DMS79 (cell line): Measurements from ENCODE around the gene SSBP2.

Experiments used
- DNase-seq: peaks from one replicate; lab custom pipeline; 2025; lab: John Stamatoyannopoulos, UW

SSBP2 gene

GRCh38 chr5:81590498-81591384 lies 160.2 kb downstream of the SSBP2 start:
- no peak for DNase-seq

- no peak for DNase-seq
Measured at GRCh38 chr5:81579262-81579924, 171.5 kb downstream of the SSBP2 start.

DNA sequence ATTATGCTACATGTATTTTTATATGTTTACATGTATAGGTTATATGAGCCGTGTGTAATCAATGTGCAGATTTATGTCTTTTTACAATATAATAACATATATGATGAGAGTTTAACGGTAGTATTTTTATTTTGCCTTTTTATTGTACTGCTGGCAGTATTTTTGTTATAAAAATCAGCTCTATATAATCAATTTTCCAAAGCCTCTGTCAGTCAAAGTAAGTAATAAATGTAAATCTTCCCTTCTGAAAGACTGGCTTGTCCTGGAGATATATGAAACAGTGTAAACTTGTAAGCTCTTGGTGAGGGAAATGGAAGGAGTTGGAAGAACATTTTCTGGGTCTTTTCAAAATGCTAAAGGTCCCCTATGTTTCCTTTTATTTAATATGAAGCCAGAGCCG lies 173.8 kb downstream of the SSBP2 start:
- DNase-seq = no peak

DNA sequence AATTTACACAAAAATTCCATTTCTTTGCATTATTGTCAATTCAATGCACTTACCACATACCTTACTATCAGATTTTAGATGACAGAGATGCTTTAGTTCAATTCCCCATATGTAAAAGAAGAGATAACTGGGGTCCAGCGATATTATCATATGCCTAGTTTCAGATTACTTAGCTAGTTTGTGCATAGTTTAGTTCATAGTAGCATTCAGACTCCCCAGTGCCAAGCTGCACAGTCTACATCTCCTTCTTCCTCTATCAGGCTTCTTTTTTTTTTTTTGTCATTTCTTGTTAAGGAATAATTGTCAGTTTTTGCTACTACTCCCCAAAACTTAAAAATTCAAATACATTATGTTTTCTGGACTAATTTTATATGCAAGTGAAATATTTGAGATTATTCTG lies 175.0 kb downstream of the SSBP2 start:
- DNase-seq = no peak

DNA sequence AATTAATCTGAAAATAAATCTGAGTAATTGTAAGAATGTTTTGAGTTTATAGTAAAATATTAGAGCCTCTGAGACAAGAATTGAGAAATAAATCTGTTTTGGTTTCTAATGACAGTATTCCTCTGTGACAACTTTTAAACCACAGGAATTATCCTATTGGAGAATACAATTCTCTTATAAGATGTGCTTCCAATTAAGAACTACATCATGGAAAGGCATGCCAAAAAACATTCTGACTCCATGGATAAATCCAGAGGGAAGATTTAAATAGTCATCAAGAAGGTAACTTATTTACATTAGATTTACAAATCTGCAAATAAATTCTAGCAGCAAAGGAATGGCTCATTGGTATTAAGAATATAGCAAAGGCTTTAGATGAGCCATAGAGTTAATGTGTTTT lies 178.7 kb downstream of the SSBP2 start:
- DNase-seq = no peak

GRCh38 chr5:81558188-81558587 lies 192.7 kb downstream of the SSBP2 start:
- DNase-seq = no peak

GRCh38 chr5:81556809-81557208 lies 194.1 kb downstream of the SSBP2 start:
- no peak for DNase-seq

DNA sequence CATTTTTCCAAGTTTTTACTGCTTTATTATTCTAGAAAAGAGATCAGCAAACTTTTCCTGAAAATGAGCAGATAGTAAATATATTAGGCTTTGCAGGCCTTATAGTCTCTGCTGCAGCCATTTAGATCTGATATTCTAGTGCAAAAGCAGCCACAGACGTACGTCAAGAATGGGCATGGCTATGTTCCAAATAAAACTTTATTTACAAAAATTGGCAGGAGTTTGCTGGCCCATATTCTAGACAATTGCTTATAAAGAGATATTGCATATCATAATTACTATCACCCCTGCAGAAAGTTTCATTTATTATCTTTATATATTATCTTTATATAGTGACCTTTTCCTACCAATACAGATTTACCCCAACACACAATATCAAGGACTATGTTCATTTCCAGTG lies 195.0 kb downstream of the SSBP2 start:
- DNase-seq = no peak

- no peak for DNase-seq
Measured at GRCh38 chr5:81554647-81555046, 196.2 kb downstream of the SSBP2 start.

DNA sequence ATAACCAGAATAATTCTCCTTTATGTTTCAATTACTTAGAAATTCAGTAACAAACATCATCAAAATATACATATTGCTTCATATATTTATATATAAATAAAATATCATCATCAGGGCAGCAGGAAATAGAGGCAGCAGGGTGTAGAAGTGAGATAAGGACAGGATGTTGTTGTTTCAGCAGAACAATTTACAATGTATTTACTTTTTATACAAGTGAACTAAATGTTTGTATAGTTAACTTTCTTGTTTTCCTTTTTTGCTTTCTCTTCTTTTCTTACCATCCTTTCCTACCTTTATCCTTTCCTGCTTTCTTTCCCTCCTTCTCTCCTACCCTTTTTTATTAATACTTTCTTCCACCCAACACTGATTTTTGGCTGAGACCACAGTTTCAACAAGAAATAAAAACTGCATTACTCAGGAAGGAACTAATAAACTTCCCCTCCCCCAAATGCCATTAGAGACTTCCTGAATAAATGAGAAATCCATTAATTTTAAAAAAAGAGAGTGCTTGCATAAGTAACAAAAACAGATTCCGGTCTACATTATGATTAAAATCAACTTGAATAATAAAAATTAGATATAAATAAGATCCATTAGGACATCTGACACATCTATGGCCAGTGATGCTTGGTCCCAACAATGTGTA lies 197.2 kb downstream of the SSBP2 start:
- no peak for DNase-seq

GRCh38 chr5:81552852-81553566 lies 197.9 kb downstream of the SSBP2 start:
- no peak for DNase-seq

DNA sequence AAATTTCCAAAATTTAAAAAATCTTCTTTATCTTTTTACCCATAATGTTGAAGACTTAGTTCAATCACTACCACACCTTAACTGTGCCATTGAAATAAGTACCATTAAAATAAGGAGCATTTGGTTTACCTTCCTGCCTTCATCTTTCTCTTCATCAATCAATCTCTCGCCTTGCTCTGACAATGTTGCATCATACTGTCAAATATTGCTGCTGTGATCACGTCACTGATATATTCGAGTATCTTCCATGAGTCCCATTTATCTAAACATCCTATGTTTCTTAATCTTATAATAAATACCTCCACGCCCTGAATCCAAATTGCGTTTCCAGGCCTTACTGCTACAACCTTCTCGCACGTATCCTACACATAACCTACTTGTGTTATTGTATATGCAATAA lies 201.8 kb downstream of the SSBP2 start:
- no peak for DNase-seq

DNA sequence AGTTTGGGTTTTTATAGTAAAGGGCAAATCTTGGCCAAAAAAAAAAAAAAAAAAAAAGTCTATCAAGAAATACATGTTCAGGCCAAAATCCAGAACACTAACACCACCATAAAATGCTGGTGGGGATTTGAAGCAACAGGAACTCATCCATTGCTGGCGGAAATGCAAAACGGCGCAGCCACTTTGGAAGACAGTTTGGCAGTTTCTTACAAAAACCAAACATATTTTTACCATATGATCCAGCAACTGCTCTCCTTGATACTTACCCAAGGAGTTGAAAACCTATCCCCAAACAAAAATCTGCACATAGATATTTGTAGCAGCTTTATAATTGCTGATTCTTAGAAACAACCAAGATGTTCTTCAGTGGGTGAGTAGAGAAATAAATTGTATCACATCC lies 203.9 kb downstream of the SSBP2 start:
- no peak for DNase-seq

- DNase-seq = no peak
Measured at GRCh38 chr5:81545911-81546310, 205.0 kb downstream of the SSBP2 start.

DNA sequence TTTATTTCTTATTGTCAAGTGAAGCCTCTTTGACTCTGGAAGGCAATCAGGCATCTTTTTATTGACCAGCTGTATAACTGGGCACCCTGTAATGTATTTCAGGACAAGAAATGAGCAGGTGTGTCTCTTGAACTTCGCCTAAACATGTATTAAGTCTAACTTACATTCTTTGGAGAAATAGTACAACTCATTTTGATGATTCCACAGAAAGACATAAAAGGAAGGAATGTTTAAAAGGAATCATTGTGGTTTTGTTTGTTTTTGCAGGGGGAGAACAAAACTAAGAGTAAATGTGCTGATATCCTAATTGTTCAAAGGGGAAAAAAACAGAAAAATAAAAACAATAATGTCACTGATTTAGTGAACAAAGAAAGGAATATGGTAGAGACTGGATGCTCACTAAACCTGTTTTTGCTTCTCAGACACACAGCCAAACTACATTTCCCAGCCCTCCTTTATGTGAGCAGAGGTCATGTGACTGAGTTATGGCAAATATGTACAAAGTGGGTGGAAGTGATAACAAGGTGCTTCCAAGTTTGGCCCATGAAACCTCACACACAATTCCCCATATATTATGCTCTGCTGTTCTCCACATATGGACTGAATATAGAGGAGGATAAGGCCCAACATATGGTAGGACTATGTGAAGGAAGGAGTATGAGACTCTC lies 206.4 kb downstream of the SSBP2 start:
- DNase-seq = no peak

DNA sequence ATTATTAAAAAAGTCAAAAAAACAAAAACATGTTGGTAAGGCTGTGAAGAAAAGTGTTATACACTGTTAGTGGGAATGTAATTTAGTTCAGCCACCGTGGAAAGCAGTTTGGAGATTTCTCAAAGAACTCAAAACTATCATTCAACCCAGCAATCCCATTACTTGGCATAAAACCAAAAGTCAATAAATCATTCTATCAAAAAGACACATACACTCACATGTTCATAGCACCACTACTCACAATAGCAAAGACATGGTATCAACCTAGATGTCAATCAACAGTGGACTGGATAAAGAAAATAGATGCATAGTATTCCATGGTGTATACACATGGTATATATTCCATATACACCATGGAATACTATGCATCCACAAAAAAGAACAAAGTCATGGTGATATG lies 208.7 kb downstream of the SSBP2 start:
- no peak for DNase-seq

DNA sequence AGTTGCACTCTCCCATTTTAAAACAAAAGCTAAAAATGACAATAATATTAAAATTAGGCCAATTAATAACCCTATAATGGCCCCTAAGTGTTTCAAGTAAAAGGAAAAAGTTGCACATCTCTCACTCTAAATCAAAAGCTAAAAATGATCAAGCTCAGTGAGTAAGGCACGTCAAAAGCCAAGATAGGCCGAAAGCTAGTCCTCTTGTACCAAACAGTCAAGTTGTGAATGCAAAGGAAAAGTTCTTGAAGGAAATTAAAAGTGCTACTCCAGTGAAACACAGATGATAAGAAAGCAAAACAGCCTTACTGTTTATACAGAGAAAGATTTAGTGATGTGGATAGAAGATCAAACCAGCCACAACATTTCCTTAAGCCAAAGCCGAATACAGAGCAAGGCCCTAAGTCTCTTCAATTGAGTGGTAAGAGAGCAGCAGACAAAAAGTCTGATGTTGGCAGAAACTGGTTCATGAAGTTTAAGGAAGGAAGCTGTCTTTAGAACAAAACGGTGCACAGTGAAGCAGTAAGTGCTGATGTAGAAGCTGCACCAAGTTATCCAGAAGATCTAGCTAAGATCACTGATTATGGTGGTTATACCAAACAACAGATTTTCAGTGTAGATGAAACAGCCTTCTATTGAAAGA lies 212.9 kb downstream of the SSBP2 start:
- DNase-seq = no peak

GRCh38 chr5:81534441-81534840 lies 216.5 kb downstream of the SSBP2 start:
- DNase-seq = no peak

GRCh38 chr5:81533629-81534405 lies 217.1 kb downstream of the SSBP2 start:
- DNase-seq = no peak

DNA sequence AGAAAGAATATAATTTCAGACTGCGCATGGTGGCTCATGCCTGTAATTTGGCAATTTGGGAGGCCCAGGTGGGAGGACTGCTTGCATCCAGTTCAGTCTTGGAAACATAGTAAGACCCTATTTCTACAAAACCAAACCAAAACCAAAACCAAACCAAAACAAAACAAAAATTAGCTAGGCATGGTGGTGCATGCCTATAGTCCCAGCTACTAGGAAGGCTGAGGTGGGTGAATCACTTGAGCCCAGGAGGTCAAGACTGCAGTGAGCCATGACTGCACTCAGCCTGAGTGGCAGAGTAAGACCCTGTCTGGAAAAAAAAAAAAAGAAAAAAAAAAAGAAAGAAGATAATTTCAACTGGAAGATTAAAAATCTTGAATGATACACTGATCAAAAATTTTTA lies 220.0 kb downstream of the SSBP2 start:
- no peak for DNase-seq

GRCh38 chr5:81525690-81526089 lies 225.2 kb downstream of the SSBP2 start:
- DNase-seq = no peak
